T-helper 9 cell (primary cell): ENCODE results near the gene TMEM252.

Experiments
- DNase-seq: peaks from one replicate; pipeline ENCODE4 v3.0.0-alpha.2; 2020

Gene TMEM252

DNA sequence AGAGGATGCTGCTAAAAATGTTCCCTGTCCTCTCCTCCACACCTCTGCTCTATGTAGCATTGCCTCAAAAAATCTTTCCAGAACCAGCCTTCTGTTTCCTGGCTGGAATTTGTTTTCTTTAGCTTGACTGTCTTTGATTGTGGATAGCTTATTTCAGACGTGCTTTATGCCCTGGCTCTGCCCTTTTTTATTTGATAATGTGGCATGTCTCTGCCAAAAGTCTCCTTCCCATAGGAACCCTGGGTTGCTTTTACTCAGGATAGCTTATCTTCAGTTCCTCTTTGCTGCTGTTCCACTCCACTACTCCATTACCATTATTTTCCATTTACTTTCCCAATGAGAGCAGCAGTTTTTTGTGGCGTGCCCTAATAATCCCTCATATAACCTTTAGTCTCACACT is 885 bp upstream of the TMEM252 start:
- no peak for DNase-seq

DNA sequence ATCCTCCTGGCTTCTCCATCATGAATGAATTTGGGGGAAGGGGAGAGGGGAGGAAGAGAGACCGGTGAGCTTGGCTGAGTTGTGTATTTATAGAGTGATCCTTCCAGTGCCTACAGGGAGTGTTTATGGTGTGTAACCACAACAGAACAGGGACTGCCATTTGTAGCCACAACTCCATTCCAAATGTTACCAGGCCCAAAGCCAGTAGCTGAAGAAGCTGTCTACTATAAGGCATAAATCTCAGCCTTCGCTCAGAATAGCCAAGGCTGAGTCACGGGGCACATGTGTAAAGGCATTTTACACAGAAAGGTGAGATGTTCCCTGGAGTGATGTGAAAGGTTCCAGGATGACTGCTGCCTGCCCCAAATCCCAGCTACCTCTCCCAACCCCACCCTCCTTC is 2.5 kb downstream of the TMEM252 start:
- DNase-seq = no peak

DNA sequence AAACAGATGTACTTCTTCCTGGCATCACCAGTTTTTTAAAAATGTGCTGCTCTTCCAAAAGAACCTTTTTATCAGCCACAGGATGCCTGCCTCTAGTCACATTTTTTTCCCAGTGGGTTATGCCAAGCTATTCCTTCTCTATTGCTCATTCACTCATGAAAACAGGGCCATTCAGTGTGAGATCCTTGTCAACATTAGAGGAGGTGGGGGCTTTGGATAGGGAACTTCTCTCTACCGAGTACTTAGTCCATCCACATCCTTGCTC is 3.1 kb downstream of the TMEM252 start:
- DNase-seq = no peak

DNA sequence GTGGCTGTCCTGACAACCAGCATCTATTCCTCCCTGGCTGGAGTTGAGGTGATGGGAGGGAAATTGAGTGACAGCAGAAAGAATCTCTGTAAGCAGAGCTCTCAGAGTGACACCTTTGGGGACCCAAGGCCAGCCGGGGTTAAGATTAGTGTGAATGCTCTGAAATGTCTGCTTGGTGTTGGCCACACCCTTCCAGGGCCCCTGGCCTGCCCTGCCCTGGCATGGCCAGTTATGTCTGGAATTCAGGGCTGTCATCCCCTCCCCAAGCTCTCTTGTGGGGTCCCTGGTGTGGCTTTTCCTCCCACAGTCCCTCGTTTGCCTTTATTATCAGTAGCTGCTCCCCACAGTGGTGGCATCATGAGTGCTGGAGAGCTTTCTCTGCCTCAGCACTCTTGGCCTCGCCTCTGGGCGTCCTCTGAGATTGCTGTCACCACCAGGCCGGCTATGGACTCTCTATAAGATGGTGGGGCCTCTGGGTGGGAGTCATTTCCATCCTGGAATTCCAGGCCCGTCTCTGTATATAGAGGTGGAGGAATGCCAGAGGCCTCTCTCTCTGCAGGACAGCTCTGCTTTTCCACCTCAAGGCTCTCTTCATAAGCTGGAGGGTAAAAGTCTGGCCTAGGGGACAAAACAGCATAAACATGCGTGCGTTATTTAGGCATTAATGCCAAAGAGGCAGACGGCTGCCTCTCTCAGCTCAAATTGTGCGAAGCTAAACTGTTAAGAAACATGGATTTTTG is 3.6 kb downstream of the TMEM252 start:
- no peak for DNase-seq

- DNase-seq = no peak
These were observed 7.0 kb downstream of the TMEM252 start for GRCh38 chr9:68533678-68534077.

GRCh38 chr9:68532131-68532530 is 8.6 kb downstream of the TMEM252 start:
- DNase-seq = no peak

DNA sequence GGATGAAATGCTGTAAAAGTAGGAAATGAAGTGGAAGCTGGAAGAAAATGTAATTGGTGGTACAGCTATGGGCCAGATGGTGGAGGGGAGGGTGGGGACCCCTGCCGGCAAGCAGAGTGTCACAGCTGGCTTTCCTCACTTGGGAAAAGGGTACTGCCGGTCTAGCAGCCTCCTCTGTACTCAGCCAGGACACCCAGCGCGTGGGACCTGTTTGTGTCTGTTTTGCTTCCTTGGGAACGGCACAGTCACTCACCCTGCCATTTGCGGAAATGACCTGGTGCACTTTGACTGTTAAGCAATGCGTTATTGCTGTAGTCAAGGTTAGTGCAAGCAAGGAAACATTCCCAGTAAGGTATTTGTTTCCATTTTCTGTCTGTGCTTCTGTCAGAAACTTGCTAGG is 10.1 kb downstream of the TMEM252 start:
- DNase-seq = no peak

DNA sequence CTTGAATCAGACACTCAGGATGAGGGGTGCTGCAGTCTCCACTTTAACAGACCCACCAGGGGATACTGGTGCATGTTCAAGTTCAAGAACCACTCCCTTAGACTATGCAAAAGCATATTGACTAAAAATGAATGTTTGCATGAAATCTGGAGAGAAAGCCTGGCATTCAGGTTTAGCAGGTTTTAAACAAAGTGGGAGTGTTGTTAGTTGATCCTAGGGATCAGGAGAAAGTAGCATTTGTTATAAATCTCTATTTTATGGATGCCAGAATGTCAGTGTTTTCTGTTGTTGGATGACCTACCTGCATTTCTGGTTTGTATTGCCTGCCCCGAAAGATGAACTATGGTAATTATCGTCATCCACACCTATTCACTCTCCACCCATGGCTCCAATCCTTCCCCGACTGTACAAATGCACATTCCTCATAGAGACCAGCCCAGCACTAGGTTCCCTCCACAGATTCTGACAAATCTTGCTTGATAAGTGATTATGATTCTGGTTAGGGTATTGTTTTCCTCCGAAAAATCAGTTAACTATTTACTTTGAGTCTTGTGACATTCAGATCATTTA is 17.2 kb downstream of the TMEM252 start:
- no peak for DNase-seq

DNA sequence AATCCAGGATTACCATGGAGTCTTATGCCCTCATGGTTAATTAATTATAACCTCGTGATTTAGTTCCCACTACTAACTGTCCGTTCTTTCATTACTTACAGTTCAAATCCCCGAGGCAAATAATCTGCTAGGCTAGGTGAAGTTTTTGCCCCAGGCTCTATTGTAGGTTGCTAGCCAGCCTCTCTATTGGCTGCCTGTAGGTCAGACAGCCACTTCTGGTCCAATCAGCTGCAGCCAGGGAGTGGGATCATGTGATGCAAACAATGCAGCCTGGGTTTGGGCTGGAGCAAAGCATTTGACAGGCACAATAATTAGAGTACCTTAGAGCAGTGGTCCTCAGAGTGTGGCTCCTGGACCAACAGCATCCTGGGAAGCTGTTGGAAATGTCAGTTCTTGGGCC is 17.7 kb downstream of the TMEM252 start:
- DNase-seq = no peak

GRCh38 chr9:68522131-68522530 is 18.6 kb downstream of the TMEM252 start:
- no peak for DNase-seq

DNA sequence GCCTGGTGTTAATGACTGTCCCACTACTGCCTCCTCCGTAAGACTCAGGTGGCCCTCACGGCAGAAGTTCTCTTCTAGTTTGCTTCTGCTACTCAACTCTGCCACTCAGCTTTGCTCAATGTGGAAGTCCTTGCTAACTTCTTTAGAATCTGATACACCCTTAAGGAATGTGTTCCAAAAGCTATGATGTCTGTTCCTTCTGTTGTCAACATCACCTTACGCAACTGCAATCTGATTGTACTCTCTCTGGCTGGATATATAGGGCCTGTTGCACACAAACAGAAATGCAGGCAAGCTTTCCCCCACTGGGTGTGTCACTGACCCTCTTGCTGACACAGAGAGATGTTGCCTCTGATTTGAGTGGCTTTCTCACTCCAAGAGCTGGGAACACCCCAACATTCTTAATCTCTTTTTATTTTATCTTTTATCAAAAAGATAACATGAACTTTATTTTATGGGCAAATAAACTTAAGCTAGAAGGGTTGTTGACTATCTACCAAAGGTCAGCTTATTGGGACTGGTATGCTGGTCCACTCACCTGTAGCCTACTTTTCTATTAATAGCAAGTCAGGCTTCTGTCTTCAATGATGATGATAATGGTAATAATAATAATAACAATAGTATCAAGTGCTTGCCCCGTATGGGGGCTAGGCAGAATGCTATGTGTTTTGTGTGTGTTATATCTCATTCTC is 25.2 kb downstream of the TMEM252 start:
- no peak for DNase-seq

DNA sequence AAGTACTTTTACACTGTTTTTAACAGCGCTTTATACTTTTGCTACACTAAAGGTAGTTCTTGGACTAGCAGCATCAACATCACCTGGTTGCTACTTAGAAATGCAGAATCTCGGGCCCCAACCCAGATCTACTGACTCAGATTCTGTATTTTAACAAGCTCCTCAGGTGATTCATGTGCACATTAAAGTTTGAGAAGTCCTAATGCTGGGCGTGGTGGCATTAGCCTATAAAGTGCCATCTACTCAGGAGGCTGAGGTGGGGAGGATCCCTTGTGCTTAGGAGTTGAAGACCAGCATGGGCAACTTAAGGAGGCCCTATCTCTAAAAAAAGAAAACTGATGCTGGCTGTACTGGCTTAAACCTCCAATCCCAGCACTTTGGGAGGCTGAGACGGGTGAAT is 26.7 kb downstream of the TMEM252 start:
- no peak for DNase-seq

DNA sequence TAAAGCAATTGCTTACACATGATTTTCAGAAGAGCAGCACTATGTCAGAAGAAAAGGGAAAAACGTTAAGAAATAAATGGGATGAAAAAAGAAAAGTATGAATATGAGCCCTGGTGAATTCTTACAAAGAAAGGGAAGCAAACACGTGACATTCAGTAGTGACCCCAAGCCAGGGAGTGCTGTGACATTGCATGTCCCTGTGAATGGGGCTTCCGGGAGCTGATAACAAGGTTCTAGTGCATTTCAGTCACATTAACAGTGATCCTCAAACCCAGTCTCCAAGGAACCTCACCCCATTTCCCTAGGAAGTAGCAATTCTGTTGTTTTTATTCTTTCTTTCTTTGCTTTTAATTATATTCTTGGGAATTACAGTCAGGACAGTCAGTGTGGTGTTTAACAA is 27.3 kb downstream of the TMEM252 start:
- no peak for DNase-seq

DNA sequence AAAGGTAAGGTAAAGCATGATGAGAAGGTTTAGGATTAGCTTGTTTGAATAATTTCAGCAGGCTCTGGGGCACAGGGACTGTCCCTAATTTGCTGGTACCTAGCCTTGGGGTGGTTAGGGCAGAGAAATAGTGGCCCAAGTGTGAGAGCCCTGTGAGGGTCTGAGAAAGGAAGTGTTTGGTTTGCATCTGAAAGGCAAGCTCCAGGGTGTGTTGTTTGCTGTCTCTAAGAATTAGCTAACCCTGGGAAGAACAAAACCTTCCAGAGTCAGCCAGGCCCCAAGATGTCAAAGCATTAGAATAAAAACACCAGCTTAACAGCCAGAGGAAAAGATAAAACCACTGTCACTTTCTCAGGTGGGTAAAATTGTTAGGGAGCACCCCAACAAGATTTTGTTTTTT is 31.0 kb downstream of the TMEM252 start:
- DNase-seq = no peak

GRCh38 chr9:68508547-68508946 is 32.1 kb downstream of the TMEM252 start:
- no peak for DNase-seq

GRCh38 chr9:68507806-68508145 is 32.9 kb downstream of the TMEM252 start:
- no peak for DNase-seq

DNA sequence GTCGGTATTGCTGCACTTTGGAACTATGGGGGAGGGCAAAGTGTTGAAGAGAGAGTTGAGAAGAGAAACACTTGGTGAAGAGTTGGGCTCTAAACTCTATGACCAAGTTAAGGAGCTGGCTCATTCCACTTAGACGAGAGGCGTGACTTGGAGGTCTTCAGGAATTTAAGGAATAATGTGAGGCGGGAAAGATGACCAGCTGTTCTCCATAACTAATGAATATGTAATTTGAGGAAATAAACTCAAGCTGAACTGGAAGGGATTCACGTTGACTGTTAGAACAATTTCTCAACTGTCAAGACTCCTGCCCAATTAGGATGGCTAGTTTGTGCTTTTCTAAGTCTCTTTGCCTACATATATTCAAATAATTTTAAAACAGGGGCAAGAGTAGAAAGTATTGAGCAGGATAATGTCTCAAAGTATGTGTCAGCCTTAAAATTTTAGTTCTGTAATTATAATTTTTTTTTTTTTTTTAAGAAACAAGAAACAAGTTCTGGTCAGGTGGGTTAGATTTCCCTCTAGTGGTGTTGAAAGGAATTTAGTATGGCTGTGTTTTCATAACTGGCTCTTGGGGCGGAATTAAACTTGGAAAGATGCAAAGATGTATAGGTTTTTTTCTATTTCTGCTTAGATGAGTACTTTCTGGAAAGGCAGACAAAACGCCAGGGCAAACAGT is 33.4 kb downstream of the TMEM252 start:
- no peak for DNase-seq

DNA sequence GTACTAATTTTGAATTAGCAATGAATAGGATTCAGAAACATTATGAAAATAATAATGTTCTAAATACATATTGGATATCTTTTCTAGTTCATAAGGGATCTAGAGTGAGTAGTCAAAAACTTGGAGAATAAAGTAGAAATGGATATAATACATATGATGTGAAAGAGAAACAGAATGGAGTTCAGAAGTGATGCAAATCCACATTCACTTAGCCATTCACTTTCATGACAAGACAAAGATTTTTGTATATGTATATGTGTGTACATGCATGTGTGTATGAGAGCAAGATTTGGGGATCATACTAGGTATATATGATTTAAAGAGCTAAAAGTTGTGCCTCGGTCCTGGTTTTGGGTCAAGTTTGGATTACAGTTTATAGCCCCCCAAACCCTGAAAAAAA is 34.1 kb downstream of the TMEM252 start:
- DNase-seq = no peak

GRCh38 chr9:68505681-68506409 is 34.8 kb downstream of the TMEM252 start:
- DNase-seq = no peak

DNA sequence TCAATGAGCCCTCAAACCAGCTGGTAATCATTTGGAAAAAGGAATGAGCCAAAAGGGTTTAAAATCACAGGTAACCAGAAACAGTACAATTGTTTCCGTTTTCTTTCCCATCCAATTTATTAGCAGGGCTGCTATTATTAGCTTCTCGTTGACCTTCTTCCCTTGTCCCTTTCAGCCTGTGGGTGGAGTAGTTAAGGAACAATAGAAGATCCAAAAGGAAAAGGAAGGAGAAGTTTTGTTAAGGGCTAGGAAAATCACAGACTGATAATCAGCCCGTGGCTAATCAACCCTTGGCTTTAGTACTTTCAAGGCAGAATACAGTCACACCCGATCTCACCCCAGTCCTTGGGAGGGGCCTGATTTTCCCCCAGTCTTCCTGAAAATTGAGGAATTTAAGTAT is 38.4 kb downstream of the TMEM252 start:
- DNase-seq = no peak

DNA sequence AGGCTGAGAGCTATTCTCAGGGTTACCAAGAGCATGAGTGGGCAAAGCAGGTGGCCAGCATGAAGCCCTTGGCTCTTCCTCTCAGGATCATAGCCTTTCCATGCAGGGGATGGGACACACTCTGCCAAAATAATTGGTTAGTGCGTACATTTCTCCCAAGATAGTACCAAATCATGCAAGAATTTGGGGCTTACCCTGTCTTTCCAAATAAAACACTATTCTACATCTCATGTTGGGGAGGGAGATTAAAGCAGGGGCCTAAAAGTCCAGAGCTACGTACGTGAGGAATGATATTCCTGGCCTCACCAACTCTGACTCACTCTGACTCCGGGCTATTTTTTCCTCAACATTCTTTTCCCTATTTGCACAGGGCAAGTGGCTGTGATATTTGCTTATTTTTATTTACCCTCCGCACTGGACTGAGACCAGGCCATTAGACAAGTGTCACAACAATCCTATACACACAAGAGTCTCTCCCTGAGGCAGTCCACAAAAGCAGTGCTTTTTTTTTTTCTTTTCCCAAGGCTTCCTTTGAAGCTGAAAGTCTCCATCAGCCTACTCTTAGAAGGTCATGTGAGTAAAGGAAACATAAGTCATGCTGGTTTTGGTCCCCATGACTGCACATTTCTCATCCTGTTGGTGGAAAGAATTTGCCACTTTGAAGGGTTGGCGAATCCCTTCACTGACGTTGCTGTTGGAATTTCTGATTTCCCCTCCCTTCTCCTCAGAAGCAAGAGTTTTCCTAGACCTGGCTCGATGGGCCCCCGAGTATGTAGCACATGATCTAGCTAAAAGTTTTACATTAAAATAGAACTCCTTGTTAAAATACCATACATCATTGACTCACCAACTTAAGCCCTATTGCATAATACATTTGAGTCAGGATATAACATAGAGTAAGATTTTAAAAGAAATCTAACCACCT is 40.0 kb downstream of the TMEM252 start:
- DNase-seq = no peak

DNA sequence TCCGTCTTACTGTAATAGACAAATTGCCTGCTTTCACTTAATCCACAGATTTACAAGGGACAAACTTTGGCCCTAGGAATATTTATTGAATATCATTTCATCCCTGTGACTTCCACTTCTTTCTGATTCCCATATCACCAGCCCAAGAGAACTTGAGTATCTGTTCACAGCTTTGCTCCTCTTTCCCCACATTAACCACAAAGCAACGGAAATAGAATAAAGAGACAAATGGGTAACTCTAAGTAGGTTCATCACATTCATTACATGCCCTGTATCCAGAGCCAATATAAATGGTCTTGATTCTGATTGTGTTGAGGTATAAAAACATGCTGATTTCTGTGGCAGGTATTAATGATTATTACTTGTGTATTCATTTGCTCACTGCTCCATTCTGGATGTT is 41.9 kb downstream of the TMEM252 start:
- no peak for DNase-seq
